ENCODE results near the gene OGFOD1.

OGFOD1 gene

DNA sequence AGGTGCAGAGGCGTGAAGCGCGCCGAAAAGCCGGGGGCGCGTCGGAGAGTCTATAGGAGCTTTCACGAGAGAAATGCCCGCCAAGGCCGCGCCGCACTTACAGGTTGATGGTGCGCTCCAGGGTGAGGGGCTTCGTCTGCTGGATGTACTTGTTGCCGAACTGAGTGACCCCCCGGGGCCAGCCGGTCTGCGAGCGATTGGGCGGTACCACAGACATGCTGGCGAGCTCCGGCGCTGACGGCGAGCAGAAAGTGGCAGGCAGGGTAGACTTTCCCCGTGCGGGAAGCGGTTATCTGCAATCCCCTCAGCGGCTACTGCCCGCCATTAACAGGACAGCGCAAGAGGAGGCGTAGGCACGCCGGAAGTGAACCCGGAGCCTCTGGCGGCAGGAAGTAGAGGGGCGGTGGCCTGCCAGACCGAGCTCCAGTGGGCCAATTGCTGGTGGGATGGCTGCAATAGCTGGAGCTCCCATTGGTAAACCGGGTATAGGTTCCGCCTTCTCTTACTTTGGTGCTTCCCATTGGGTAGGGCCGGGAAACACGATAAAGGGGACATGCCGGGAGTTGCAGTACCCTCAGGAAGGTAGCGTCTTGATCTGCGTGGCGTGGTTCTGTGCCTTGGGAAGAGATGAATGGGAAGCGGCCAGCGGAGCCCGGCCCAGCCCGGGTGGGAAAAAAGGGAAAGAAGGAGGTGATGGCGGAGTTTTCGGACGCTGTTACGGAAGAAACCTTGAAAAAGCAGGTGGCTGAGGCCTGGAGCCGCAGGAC lies at the start of gene OGFOD1, which contains the start of gene NUDT21:
OGFOD1 (plus strand) TSS at position 569 of the 767 bp plus-strand sequence; CDS start at position 628, 59 bp downstream.
NUDT21 (minus strand) TSS at position 347 of the 767 bp plus-strand sequence; CDS start at position 217, 130 bp downstream.
- H3K4me1 ChIP-seq (ENCODE audit: insufficient read depth, low read length), result peaks cover 4% of the 10 kb centered on the region; the same call in 1 of the 2 replicates
- H3K36me3 ChIP-seq (ENCODE audit: insufficient read depth, low read depth, low read length), result peaks cover 47% of the 10 kb centered on the region
- peak within 1 kb of the TSS; percentile 55 for H3K27ac ChIP-seq (ENCODE audit: low read length)
- no peaks in the 10 kb centered on the region for H3K9me3 ChIP-seq (ENCODE audit: insufficient read depth, low read depth, low read length)
- H3K9ac ChIP-seq (ENCODE audit: low read depth, low read length), result peak within 1 kb of the TSS; percentile 90
- no peaks in the 10 kb centered on the region for H3K27me3 ChIP-seq (ENCODE audit: insufficient read depth, low read length)
- peak within 1 kb of the TSS; percentile 99 for H3K4me3 ChIP-seq (ENCODE audit: low read length)

- Histone ChIP-seq H3K9ac (ENCODE audit: low read depth, low read length) (no peak overlapping the region), H3K4me3 (ENCODE audit: low read length) (no peak overlapping the region), H3K9me3 (ENCODE audit: insufficient read depth, low read depth, low read length) (no peaks in the 10 kb centered on the region), H3K27ac (ENCODE audit: low read length) (no peak overlapping the region), H3K27me3 (ENCODE audit: insufficient read depth, low read length) (no peaks in the 10 kb centered on the region), H3K36me3 (ENCODE audit: insufficient read depth, low read depth, low read length) (peaks cover 40% of the 10 kb centered on the region), H3K4me1 (ENCODE audit: insufficient read depth, low read length) (no peaks in the 10 kb centered on the region)
Measured at GRCh38 chr16:56405977-56406672, 45.2 kb upstream of the OGFOD1 start.

DNA sequence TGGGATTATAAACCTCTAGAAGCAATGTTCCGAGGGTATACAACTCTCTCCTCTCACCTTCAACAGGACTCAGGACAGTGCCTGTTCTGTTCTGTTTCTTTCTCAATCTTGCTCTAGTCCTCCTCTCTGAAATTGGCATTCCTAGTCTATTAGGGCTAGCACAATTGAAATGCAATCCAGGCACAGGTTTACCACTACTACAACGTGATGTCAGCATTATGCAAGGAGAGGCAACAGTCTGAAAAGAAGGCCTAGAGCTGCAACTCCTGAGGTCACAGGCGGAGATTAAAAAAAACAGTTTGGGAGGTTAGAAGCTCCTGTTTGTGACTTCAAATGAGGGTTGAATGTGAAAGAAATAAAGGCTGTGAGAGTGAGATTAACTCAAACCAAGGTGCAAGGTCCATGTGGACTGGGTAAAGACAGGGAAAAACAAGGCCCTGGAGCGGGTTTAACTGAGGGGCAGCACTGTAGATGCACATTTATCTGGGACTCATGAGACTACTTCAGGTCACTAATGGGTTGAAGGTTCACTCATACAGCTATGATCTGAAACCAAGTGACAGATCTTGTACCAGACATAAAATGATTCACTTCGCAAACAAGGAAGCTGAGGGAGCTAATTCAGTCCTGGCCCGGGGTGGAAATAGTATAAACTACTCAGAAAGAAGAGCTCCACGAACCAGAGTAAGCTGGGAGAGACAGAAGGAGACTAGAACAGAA lies 42.8 kb upstream of the OGFOD1 start:
- no peaks in the 10 kb centered on the region for H3K4me1 ChIP-seq (ENCODE audit: insufficient read depth, low read length)
- H3K9ac ChIP-seq (ENCODE audit: low read depth, low read length), result no peak overlapping the region
- H3K36me3 ChIP-seq (ENCODE audit: insufficient read depth, low read depth, low read length), result peaks cover 30% of the 10 kb centered on the region
- no peaks in the 10 kb centered on the region for H3K9me3 ChIP-seq (ENCODE audit: insufficient read depth, low read depth, low read length)
- no peak overlapping the region for H3K27ac ChIP-seq (ENCODE audit: low read length)
- no peaks in the 10 kb centered on the region for H3K27me3 ChIP-seq (ENCODE audit: insufficient read depth, low read length)
- no peak overlapping the region for H3K4me3 ChIP-seq (ENCODE audit: low read length)

GRCh38 chr16:56409195-56409594 lies 42.2 kb upstream of the OGFOD1 start:
- H3K36me3 ChIP-seq (ENCODE audit: insufficient read depth, low read depth, low read length), result peaks cover 29% of the 10 kb centered on the region
- no peak overlapping the region for H3K4me3 ChIP-seq (ENCODE audit: low read length)
- no peaks in the 10 kb centered on the region for H3K27me3 ChIP-seq (ENCODE audit: insufficient read depth, low read length)
- no peaks in the 10 kb centered on the region for H3K4me1 ChIP-seq (ENCODE audit: insufficient read depth, low read length)
- H3K27ac ChIP-seq (ENCODE audit: low read length), result no peak overlapping the region
- H3K9me3 ChIP-seq (ENCODE audit: insufficient read depth, low read depth, low read length), result no peaks in the 10 kb centered on the region
- no peak overlapping the region for H3K9ac ChIP-seq (ENCODE audit: low read depth, low read length)

DNA sequence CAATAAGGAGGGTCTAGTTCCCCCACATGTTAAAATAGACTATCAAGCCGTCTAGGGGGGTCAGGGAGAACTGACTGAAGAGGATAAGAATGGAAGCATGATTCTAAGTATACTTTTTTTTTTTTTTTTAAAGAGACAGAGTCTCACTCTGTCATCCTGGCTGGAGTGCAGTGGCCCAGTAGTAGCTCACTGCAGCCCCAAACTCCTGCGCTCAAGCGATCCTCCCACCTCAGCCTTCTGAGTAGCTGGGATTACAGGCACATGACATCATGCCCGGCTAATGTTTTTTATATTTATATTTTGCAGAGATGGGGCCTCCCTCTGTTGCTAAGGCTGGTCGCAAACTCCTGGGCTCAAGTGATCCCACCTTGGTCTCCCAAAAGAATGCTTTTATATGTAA lies 40.2 kb upstream of the OGFOD1 start:
- Histone ChIP-seq H3K9me3 (ENCODE audit: insufficient read depth, low read depth, low read length) (no peaks in the 10 kb centered on the region), H3K4me1 (ENCODE audit: insufficient read depth, low read length) (peaks cover 5% of the 10 kb centered on the region; the same call in 1 of the 2 replicates), H3K9ac (ENCODE audit: low read depth, low read length) (no peak overlapping the region), H3K27ac (ENCODE audit: low read length) (no peak overlapping the region), H3K4me3 (ENCODE audit: low read length) (no peak overlapping the region), H3K36me3 (ENCODE audit: insufficient read depth, low read depth, low read length) (peaks cover 17% of the 10 kb centered on the region), H3K27me3 (ENCODE audit: insufficient read depth, low read length) (no peaks in the 10 kb centered on the region)

DNA sequence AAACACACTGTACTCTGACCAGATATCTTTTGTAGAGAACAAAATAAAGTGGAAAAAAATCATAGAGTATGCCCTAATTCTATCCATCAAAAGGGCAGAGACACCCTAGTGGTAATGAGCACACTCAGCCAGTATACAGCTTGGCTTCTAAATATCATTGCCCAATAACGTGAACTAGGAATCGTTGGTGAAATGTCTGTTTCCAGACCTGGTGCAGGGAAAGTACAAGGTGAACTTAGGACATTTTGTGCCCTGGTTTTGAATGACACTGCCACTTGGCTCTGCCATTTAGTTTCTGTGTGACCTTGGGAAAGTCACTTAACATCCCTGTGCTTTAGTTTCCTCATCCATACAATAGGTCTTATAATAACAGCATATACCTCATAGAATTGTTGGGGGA lies 39.7 kb upstream of the OGFOD1 start:
- Histone ChIP-seq H3K27ac (ENCODE audit: low read length) (no peak overlapping the region), H3K9ac (ENCODE audit: low read depth, low read length) (no peak overlapping the region), H3K36me3 (ENCODE audit: insufficient read depth, low read depth, low read length) (peaks cover 17% of the 10 kb centered on the region), H3K9me3 (ENCODE audit: insufficient read depth, low read depth, low read length) (no peaks in the 10 kb centered on the region), H3K4me1 (ENCODE audit: insufficient read depth, low read length) (peaks cover 5% of the 10 kb centered on the region; the same call in 1 of the 2 replicates), H3K27me3 (ENCODE audit: insufficient read depth, low read length) (no peaks in the 10 kb centered on the region), H3K4me3 (ENCODE audit: low read length) (no peak overlapping the region)

DNA sequence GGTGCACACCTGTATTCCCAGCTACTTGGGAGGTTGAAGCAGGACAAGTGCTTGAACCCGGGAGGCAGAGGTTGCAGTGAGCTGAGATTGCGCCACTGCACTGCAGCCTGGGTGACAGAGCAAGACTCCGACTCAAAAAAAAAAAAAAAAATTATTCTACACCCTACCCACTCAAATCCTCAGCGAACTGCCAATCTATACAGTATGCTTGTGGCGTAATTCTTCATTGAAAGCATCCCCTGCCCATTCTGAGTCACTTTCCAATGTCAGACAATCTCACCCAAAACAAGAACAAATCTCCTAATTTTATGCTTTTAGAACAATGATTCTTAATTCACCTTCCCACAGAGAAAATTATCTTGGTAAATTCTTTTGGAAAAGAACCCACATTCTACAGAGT lies 38.0 kb upstream of the OGFOD1 start:
- Histone ChIP-seq H3K9me3 (ENCODE audit: insufficient read depth, low read depth, low read length) (no peaks in the 10 kb centered on the region), H3K4me3 (ENCODE audit: low read length) (no peak overlapping the region), H3K27ac (ENCODE audit: low read length) (no peak overlapping the region), H3K9ac (ENCODE audit: low read depth, low read length) (no peak overlapping the region), H3K27me3 (ENCODE audit: insufficient read depth, low read length) (no peaks in the 10 kb centered on the region), H3K4me1 (ENCODE audit: insufficient read depth, low read length) (peaks cover 5% of the 10 kb centered on the region; the same call in 1 of the 2 replicates), H3K36me3 (ENCODE audit: insufficient read depth, low read depth, low read length) (peaks cover 7% of the 10 kb centered on the region; the same call in 1 of the 2 replicates)

- Histone ChIP-seq H3K27me3 (ENCODE audit: insufficient read depth, low read length) (no peaks in the 10 kb centered on the region), H3K9ac (ENCODE audit: low read depth, low read length) (no peak overlapping the region), H3K27ac (ENCODE audit: low read length) (no peak overlapping the region), H3K9me3 (ENCODE audit: insufficient read depth, low read depth, low read length) (no peaks in the 10 kb centered on the region), H3K36me3 (ENCODE audit: insufficient read depth, low read depth, low read length) (peaks cover under 1% of the 10 kb centered on the region; the same call in 1 of the 2 replicates), H3K4me1 (ENCODE audit: insufficient read depth, low read length) (peaks cover 5% of the 10 kb centered on the region; the same call in 1 of the 2 replicates), H3K4me3 (ENCODE audit: low read length) (no peak overlapping the region)
Measured at GRCh38 chr16:56414366-56414765, 37.0 kb upstream of the OGFOD1 start.

DNA sequence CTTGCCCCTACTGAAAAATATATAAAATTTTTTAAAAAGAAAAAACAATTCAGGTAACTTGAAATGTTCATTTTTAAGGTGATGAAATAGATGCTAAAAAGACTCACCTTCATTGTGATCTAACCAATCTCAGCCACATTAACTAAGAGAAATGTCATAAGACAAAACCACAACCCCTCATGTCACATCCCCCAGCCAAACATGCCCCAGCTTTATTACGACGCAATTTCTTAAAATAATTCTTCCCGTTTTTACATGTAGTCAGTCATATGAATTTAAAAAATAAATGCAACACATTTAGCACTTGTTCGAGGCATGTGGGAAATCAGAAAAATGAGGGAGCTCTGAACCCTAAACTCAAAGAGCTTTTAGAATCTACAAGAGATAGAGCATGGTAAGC lies 35.5 kb upstream of the OGFOD1 start:
- Histone ChIP-seq H3K36me3 (ENCODE audit: insufficient read depth, low read depth, low read length) (no peaks in the 10 kb centered on the region), H3K27me3 (ENCODE audit: insufficient read depth, low read length) (no peaks in the 10 kb centered on the region), H3K4me1 (ENCODE audit: insufficient read depth, low read length) (peaks cover 9% of the 10 kb centered on the region; the same call in 1 of the 2 replicates), H3K27ac (ENCODE audit: low read length) (no peak overlapping the region), H3K9ac (ENCODE audit: low read depth, low read length) (no peak overlapping the region), H3K4me3 (ENCODE audit: low read length) (no peak overlapping the region), H3K9me3 (ENCODE audit: insufficient read depth, low read depth, low read length) (no peaks in the 10 kb centered on the region)

GRCh38 chr16:56417138-56417537 lies 34.2 kb upstream of the OGFOD1 start:
- H3K4me1 ChIP-seq (ENCODE audit: insufficient read depth, low read length), result peaks cover 15% of the 10 kb centered on the region
- no peak overlapping the region for H3K9ac ChIP-seq (ENCODE audit: low read depth, low read length)
- H3K27me3 ChIP-seq (ENCODE audit: insufficient read depth, low read length), result no peaks in the 10 kb centered on the region
- H3K36me3 ChIP-seq (ENCODE audit: insufficient read depth, low read depth, low read length), result no peaks in the 10 kb centered on the region
- H3K27ac ChIP-seq (ENCODE audit: low read length), result no peak overlapping the region
- no peaks in the 10 kb centered on the region for H3K9me3 ChIP-seq (ENCODE audit: insufficient read depth, low read depth, low read length)
- no peak overlapping the region for H3K4me3 ChIP-seq (ENCODE audit: low read length)

DNA sequence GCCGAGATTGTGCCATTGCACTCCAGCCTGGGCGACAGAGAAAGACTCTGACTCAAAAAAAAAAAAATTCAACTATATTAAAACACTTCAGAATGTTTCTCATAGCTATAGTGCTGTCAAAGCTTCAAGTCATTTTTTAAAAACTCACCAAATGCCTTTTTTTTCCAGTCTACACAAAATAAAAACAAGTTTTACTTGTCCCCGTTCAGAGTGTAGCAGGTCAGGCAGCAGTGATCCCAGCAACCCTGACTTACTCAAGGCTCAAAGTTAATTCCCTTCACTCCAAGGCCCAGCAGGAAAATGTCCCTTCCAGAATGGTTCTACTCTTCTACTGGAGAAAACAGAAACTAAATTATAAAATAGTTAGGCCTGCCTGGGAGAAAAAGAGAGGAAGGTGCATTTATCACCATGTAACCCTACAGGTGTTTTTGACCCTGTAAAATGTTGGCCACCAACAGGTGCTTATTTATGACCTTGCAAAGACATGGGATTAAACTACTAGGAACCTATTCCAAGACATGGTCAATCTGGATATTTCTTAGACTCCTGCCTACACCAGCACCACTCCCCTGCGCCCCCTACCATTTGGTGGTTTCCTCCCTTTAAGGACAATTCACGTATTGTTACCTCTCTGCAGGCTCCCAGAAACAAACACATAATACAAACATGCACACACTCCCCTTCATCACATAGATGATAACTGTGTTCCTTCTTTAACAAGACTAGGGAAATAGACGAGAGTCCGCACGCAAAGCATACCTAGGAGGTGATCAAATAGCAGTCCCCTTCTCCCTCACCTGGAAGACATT lies 31.4 kb upstream of the OGFOD1 start:
- no peaks in the 10 kb centered on the region for H3K36me3 ChIP-seq (ENCODE audit: insufficient read depth, low read depth, low read length)
- no peak overlapping the region for H3K27ac ChIP-seq (ENCODE audit: low read length)
- H3K27me3 ChIP-seq (ENCODE audit: insufficient read depth, low read length), result peaks cover 24% of the 10 kb centered on the region
- no peaks in the 10 kb centered on the region for H3K9me3 ChIP-seq (ENCODE audit: insufficient read depth, low read depth, low read length)
- H3K4me3 ChIP-seq (ENCODE audit: low read length), result no peak overlapping the region
- peaks cover 24% of the 10 kb centered on the region for H3K4me1 ChIP-seq (ENCODE audit: insufficient read depth, low read length)
- no peak overlapping the region for H3K9ac ChIP-seq (ENCODE audit: low read depth, low read length)

Measured in iPS-20b (cell line).